GM10248 (cell line): ENCODE data around the gene SMPD1.

Experiments
- CTCF ChIA-PET: fragments of 300-600 bp; sonication (Branson Sonifier 250); formaldehyde crosslinking; extraction: SDS; loops from one replicate; lab custom pipeline; 2021; ENCODE audit warnings: antibody characterized with exemption; lab: Yijun Ruan, JAX
- POLR2A ChIA-PET: fragments of 350-650 bp; sonication (Branson Sonifier 250); formaldehyde crosslinking; extraction: SDS; loops from one replicate; lab custom pipeline; 2020; ENCODE audit warnings: antibody characterized with exemption; lab: Yijun Ruan, JAX
- DNase-seq: peaks from one replicate; pipeline ENCODE4 v3.0.0; 2012; ENCODE audit errors: extremely low spot score
- TF ChIP-seq, protein P1 (sequence below): IDR thresholded peaks from 2 replicates; pipeline ENCODE4 v1.5.1; 2012; ENCODE audit warnings: mild to moderate bottlenecking, low read depth; ENCODE audit errors: extremely low read depth, missing control alignments, control extremely low read depth

SMPD1 gene

DNA sequence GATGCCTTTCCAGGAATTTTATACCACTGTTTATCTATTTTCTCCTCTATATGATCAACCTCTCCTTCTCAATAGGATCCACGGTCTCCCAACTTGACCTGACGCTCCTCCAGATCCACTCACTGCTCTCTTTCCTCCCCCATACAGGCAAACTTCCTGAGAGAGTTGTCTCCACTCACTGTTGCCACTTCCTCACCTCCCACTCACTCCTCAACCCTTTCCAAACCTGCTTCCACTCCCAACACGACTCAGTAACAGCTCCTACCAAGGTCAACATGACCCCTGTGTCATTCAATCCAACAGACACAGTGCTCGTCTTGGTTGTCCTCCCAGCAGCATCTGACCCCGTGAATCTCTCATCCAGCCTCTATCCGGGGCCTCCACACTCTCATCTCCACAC is 25.5 kb downstream of the SMPD1 start:
- TF ChIP-seq, protein P1, sequence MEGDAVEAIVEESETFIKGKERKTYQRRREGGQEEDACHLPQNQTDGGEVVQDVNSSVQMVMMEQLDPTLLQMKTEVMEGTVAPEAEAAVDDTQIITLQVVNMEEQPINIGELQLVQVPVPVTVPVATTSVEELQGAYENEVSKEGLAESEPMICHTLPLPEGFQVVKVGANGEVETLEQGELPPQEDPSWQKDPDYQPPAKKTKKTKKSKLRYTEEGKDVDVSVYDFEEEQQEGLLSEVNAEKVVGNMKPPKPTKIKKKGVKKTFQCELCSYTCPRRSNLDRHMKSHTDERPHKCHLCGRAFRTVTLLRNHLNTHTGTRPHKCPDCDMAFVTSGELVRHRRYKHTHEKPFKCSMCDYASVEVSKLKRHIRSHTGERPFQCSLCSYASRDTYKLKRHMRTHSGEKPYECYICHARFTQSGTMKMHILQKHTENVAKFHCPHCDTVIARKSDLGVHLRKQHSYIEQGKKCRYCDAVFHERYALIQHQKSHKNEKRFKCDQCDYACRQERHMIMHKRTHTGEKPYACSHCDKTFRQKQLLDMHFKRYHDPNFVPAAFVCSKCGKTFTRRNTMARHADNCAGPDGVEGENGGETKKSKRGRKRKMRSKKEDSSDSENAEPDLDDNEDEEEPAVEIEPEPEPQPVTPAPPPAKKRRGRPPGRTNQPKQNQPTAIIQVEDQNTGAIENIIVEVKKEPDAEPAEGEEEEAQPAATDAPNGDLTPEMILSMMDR: no peak
- DNase-seq: no peak
- ChIA-PET POLR2A (no interaction called here), CTCF (interaction anchor here (14.6 kb wide), 1 partner anchor 26 kb away, joined by 136 read pairs; the partner anchor contains the start of gene HPX)

DNA sequence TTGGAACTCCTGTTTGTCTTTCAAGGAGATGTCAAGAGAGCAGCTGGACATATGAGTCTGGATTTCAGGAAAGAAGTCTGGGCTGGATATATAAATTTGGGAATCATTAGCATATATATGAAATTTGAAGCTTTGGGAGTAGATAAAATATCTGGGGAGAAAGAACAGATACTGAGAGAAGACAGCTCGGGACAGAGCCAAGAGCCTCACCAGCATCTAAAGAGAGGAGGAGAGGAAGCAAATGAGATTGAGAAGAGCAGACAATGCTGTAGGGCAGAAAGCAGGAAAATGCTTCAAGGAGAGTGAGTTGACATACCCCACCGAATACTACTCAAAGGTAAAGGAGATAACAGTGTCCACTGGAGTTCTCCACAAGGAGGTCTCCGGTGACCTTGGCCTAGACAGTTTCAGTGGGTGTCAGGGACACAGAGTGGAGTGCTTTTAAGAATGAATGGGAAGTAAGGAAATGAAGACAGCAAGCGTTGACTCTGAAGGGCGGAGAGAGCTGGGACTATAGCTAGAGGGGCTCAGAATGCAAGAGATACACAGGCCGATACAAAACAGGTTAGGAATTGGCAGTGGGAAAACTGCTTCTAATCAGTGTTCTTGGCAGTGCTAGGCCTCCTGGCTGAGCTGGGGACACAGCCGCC is 27.8 kb downstream of the SMPD1 start:
- TF ChIP-seq, protein P1: no peak
- no peak for DNase-seq
- ChIA-PET CTCF (interaction anchor here (1.5 to 14.6 kb wide), 4 partner anchors 9 to 24 kb away, joined by 3 to 136 read pairs (median 4); partner anchors contain the start of gene HPX), POLR2A (no interaction called here)

DNA sequence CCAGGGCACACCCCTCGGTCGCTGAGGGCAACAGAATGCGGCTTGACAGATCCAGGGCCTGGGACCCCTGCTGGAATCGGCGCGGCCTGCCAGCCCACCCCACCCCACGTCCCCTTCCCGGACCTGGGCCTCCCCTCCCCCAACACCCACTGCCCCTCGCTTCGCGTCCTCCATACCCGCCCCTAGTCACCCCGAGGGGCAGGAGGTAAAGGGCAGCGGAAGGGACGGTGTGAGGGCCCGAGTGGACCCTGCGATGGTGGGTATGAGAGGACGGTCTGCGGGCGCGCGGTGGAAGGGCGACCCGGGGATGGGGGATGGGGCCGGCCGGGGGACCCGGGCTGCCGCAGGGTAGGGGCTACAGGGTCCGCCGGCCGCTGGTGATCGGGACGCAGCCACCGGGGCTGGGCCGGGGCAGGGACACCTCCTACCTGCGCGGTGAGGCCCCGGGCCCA is 28.3 kb downstream of the SMPD1 start:
- ChIA-PET CTCF (interaction anchor here (0.9 to 14.6 kb wide), 7 partner anchors 9 to 56 kb away, joined by 3 to 136 read pairs (median 6); partner anchors contain the start of gene HPX), POLR2A (interaction anchor here (1.1 kb wide), 1 partner anchor 16 kb away, joined by 12 read pairs; no protein-coding TSS in a partner anchor)
- DNase-seq: no peak
- TF ChIP-seq, protein P1: no peak

DNA sequence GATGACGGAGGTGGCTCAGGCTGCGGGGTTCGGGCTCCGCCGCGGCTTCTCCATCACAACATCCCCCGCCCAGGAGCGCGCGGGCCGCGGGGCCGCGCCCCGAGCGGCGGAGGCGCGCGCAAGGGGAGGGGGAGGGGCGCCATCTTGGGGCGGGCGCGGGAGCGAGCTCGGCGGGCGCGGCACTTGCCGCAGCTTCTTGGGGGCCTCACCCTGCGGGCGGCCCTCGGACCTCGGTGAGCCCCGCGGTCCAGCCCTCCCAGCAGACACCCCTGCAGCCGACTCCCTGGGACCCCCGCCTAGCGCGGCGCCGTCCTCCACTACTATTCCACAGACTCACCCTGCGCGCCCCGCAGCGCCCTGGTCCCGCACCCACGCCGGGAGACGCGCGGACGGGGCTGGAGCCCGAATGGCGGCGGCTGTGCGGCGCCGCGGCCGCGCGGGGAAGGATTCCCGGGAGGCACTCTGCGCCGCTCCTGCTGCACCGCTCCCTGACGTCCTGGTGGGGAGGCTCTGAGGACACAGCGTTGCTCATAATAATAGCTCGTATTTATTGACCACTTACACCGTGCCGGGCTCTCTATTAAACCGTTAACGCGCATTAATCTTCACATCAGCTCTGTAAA is 28.8 kb downstream of the SMPD1 start, which contains the start of gene APBB1:
Gene APBB1, minus strand, starts transcription at position 86 of the 623 bp plus-strand sequence. CDS start 7,747 bp downstream, outside the sequence.
- TF ChIP-seq, protein P1: no peak
- ChIA-PET POLR2A (interaction anchor here (0.6 to 1.1 kb wide), 2 partner anchors 17 to 62 kb away, joined by 3 to 12 read pairs; partner anchors contain the start of genes ARFIP2 and TIMM10B), CTCF (interaction anchor here (0.7 to 14.6 kb wide), 9 partner anchors 8 to 63 kb away, joined by 3 to 136 read pairs (median 6); partner anchors contain the start of gene HPX)
- DNase-seq: peak; percentile 76

DNA sequence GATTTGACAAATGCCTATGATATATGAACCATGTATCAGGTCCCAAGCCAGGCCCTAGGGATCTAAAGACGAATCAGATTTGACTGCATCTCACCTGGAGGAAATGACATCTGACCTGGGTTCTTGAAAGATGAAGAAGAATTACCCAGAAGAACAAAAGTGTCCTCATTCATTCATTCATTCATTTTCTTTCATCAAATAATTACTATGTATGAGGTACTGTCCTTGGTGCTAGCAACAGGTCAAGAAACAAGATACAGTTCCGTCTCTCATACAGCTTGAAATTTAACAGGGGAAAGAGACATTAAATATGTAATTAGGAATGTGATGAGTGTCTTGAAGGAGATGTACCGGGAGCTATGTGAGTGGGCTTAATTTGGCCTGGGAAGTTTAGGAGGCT is 30.4 kb downstream of the SMPD1 start:
- ChIA-PET POLR2A (no interaction called here), CTCF (interaction anchor here (1.2 to 14.6 kb wide), 5 partner anchors 9 to 42 kb away, joined by 4 to 136 read pairs (median 10); partner anchors contain the start of gene HPX)
- no peak for DNase-seq
- TF ChIP-seq, protein P1: no peak

DNA sequence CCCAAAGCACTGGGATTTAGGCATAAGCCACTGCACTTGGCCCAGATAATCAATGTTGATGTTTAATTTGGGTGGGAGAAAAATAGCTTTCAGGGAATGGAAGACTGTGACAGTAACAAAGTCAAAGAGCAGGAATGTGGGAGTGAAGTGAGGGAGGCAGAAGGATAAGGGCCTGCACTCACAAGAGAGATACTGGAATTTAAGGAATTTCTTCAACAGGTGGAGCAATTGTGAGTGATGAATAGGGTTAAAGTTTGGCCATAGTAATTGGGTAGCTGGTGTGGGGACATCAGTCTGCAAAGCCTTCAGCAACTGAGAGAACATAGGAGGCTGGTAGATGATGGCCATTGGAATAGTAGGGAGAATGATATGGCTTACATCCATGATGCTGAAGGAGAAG is 37.2 kb downstream of the SMPD1 start:
- CTCF ChIA-PET: interaction anchor here (1.0 to 14.6 kb wide), 4 partner anchors 9 to 49 kb away, joined by 3 to 136 read pairs (median 24); partner anchors contain the start of genes APBB1 and HPX
- TF ChIP-seq, protein P1: no peak
- POLR2A ChIA-PET: no interaction called here
- DNase-seq: no peak
